ENCODE results near the gene ANKZF1.

Gene ANKZF1

GRCh38 chr2:219210886-219211362, 18.7 kb upstream of the ANKZF1 start:
- Histone ChIP-seq H3K36me3 (ENCODE audit: control insufficient read depth, insufficient read depth, low read length) (peaks cover 6% of the 10 kb centered on the region), H3K9me3 (ENCODE audit: control insufficient read depth, low read length) (no peaks in the 10 kb centered on the region), H3K27me3 (ENCODE audit: control insufficient read depth, insufficient read depth, low read length) (no peaks in the 10 kb centered on the region), H3K9ac (ENCODE audit: low read length) (no peak overlapping the region), H3K4me3 (ENCODE audit: low read length) (no peak overlapping the region), H3K4me1 (ENCODE audit: control insufficient read depth, insufficient read depth, low read length) (peaks cover 19% of the 10 kb centered on the region)

- Histone ChIP-seq H3K27me3 (ENCODE audit: control insufficient read depth, insufficient read depth, low read length) (no peaks in the 10 kb centered on the region), H3K36me3 (ENCODE audit: control insufficient read depth, insufficient read depth, low read length) (peaks cover 6% of the 10 kb centered on the region), H3K4me1 (ENCODE audit: control insufficient read depth, insufficient read depth, low read length) (peaks cover 23% of the 10 kb centered on the region), H3K4me3 (ENCODE audit: low read length) (no peak overlapping the region), H3K9ac (ENCODE audit: low read length) (no peak overlapping the region), H3K9me3 (ENCODE audit: control insufficient read depth, low read length) (no peaks in the 10 kb centered on the region)
These were observed 16.6 kb upstream of the ANKZF1 start for GRCh38 chr2:219213026-219213415.

- Histone ChIP-seq H3K27me3 (ENCODE audit: control insufficient read depth, insufficient read depth, low read length) (no peaks in the 10 kb centered on the region), H3K36me3 (ENCODE audit: control insufficient read depth, insufficient read depth, low read length) (peaks cover 6% of the 10 kb centered on the region), H3K4me3 (ENCODE audit: low read length) (no peak overlapping the region), H3K4me1 (ENCODE audit: control insufficient read depth, insufficient read depth, low read length) (peaks cover 23% of the 10 kb centered on the region), H3K9ac (ENCODE audit: low read length) (no peak overlapping the region), H3K9me3 (ENCODE audit: control insufficient read depth, low read length) (no peaks in the 10 kb centered on the region)
These were observed 16.0 kb upstream of the ANKZF1 start for GRCh38 chr2:219213486-219214071.

- Histone ChIP-seq H3K27me3 (ENCODE audit: control insufficient read depth, insufficient read depth, low read length) (no peaks in the 10 kb centered on the region), H3K4me3 (ENCODE audit: low read length) (no peak overlapping the region), H3K4me1 (ENCODE audit: control insufficient read depth, insufficient read depth, low read length) (peaks cover 26% of the 10 kb centered on the region), H3K36me3 (ENCODE audit: control insufficient read depth, insufficient read depth, low read length) (peaks cover 2% of the 10 kb centered on the region), H3K9ac (ENCODE audit: low read length) (no peak overlapping the region), H3K9me3 (ENCODE audit: control insufficient read depth, low read length) (no peaks in the 10 kb centered on the region)
These were observed 15.5 kb upstream of the ANKZF1 start for GRCh38 chr2:219214141-219214540.

- Histone ChIP-seq H3K4me1 (ENCODE audit: control insufficient read depth, insufficient read depth, low read length) (peaks cover 32% of the 10 kb centered on the region), H3K36me3 (ENCODE audit: control insufficient read depth, insufficient read depth, low read length) (peaks cover under 1% of the 10 kb centered on the region), H3K9ac (ENCODE audit: low read length) (no peak overlapping the region), H3K9me3 (ENCODE audit: control insufficient read depth, low read length) (no peaks in the 10 kb centered on the region), H3K4me3 (ENCODE audit: low read length) (no peak overlapping the region), H3K27me3 (ENCODE audit: control insufficient read depth, insufficient read depth, low read length) (no peaks in the 10 kb centered on the region)
These were observed 14.8 kb upstream of the ANKZF1 start for GRCh38 chr2:219214786-219215185.

- H3K27me3 ChIP-seq (ENCODE audit: control insufficient read depth, insufficient read depth, low read length): no peaks in the 10 kb centered on the region
- H3K9ac ChIP-seq (ENCODE audit: low read length): no peak overlapping the region
- peaks cover 33% of the 10 kb centered on the region for H3K4me1 ChIP-seq (ENCODE audit: control insufficient read depth, insufficient read depth, low read length)
- no peak overlapping the region for H3K4me3 ChIP-seq (ENCODE audit: low read length)
- H3K9me3 ChIP-seq (ENCODE audit: control insufficient read depth, low read length): no peaks in the 10 kb centered on the region
- peaks cover 8% of the 10 kb centered on the region for H3K36me3 ChIP-seq (ENCODE audit: control insufficient read depth, insufficient read depth, low read length)
These were observed 13.6 kb upstream of the ANKZF1 start for GRCh38 chr2:219215871-219216534.

- H3K36me3 ChIP-seq (ENCODE audit: control insufficient read depth, insufficient read depth, low read length): peaks cover 8% of the 10 kb centered on the region
- no peak overlapping the region for H3K4me3 ChIP-seq (ENCODE audit: low read length)
- H3K4me1 ChIP-seq (ENCODE audit: control insufficient read depth, insufficient read depth, low read length): peaks cover 33% of the 10 kb centered on the region
- H3K9ac ChIP-seq (ENCODE audit: low read length): no peak overlapping the region
- no peaks in the 10 kb centered on the region for H3K27me3 ChIP-seq (ENCODE audit: control insufficient read depth, insufficient read depth, low read length)
- H3K9me3 ChIP-seq (ENCODE audit: control insufficient read depth, low read length): no peaks in the 10 kb centered on the region
These were observed 13.1 kb upstream of the ANKZF1 start for GRCh38 chr2:219216535-219216915.

GRCh38 chr2:219218217-219218731, 11.3 kb upstream of the ANKZF1 start:
- H3K9ac ChIP-seq (ENCODE audit: low read length): peak overlapping the region; percentile 49
- H3K9me3 ChIP-seq (ENCODE audit: control insufficient read depth, low read length): no peaks in the 10 kb centered on the region
- H3K4me1 ChIP-seq (ENCODE audit: control insufficient read depth, insufficient read depth, low read length): peaks cover 33% of the 10 kb centered on the region
- H3K4me3 ChIP-seq (ENCODE audit: low read length): peak overlapping the region; percentile 28
- H3K36me3 ChIP-seq (ENCODE audit: control insufficient read depth, insufficient read depth, low read length): peaks cover 10% of the 10 kb centered on the region
- H3K27me3 ChIP-seq (ENCODE audit: control insufficient read depth, insufficient read depth, low read length): no peaks in the 10 kb centered on the region

- Histone ChIP-seq H3K4me3 (ENCODE audit: low read length) (peak within 1 kb of the TSS; percentile 28), H3K9me3 (ENCODE audit: control insufficient read depth, low read length) (no peaks in the 10 kb centered on the region), H3K9ac (ENCODE audit: low read length) (peak within 1 kb of the TSS; percentile 49), H3K27me3 (ENCODE audit: control insufficient read depth, insufficient read depth, low read length) (no peaks in the 10 kb centered on the region), H3K36me3 (ENCODE audit: control insufficient read depth, insufficient read depth, low read length) (peaks cover 18% of the 10 kb centered on the region), H3K4me1 (ENCODE audit: control insufficient read depth, insufficient read depth, low read length) (peaks cover 33% of the 10 kb centered on the region)
These were observed 10.6 kb upstream of the ANKZF1 start, which contains the start of gene ABCB6 for GRCh38 chr2:219218732-219219701. TSS of gene ABCB6 (minus strand) at chr2:219218958. CDS start at chr2:219218673, 285 bp downstream.

- H3K27me3 ChIP-seq (ENCODE audit: control insufficient read depth, insufficient read depth, low read length): no peaks in the 10 kb centered on the region
- H3K36me3 ChIP-seq (ENCODE audit: control insufficient read depth, insufficient read depth, low read length): peaks cover 24% of the 10 kb centered on the region
- H3K4me3 ChIP-seq (ENCODE audit: low read length): no peak overlapping the region
- H3K9ac ChIP-seq (ENCODE audit: low read length): no peak overlapping the region
- H3K4me1 ChIP-seq (ENCODE audit: control insufficient read depth, insufficient read depth, low read length): peaks cover 33% of the 10 kb centered on the region
- H3K9me3 ChIP-seq (ENCODE audit: control insufficient read depth, low read length): no peaks in the 10 kb centered on the region
These were observed 9.6 kb upstream of the ANKZF1 start for GRCh38 chr2:219219784-219220532.

- no peak overlapping the region for H3K4me3 ChIP-seq (ENCODE audit: low read length)
- H3K36me3 ChIP-seq (ENCODE audit: control insufficient read depth, insufficient read depth, low read length): peaks cover 28% of the 10 kb centered on the region
- H3K9me3 ChIP-seq (ENCODE audit: control insufficient read depth, low read length): no peaks in the 10 kb centered on the region
- no peaks in the 10 kb centered on the region for H3K27me3 ChIP-seq (ENCODE audit: control insufficient read depth, insufficient read depth, low read length)
- H3K4me1 ChIP-seq (ENCODE audit: control insufficient read depth, insufficient read depth, low read length): peaks cover 33% of the 10 kb centered on the region
- no peak overlapping the region for H3K9ac ChIP-seq (ENCODE audit: low read length)
These were observed 8.8 kb upstream of the ANKZF1 start for GRCh38 chr2:219220652-219221402.
